HG03432 (cell line): ENCODE data around the gene NEK10.
"Not testable (repeated sequence)": the region's sequence is repeated elsewhere in the genome, so short reads cannot be mapped to it uniquely, and the experiment has no call there.

Experiments
- ATAC-seq: cut with Tn5 transposase; IDR thresholded peaks from one replicate; pipeline ENCODE4 v1.9.1; 2021; ENCODE audit warnings: mild to moderate bottlenecking, moderate library complexity; ENCODE audit not compliant: unreplicated experiment

Gene NEK10

GRCh38 chr3:27368831-27369607, at the start of gene NEK10:
Gene NEK10, minus strand, starts transcription at chr3:27369383. Its CDS starts 16,501 bp downstream, at chr3:27352882.
- peak; percentile 100 for ATAC-seq

- ATAC-seq: no peak
Measured at GRCh38 chr3:27415202-27415601, 46.0 kb upstream of the NEK10 start.

- ATAC-seq: peak; percentile 89
Measured at GRCh38 chr3:27392950-27393679, 23.9 kb upstream of the NEK10 start.

- ATAC-seq: not testable (repeated sequence)
Measured at GRCh38 chr3:27392414-27392813, 23.2 kb upstream of the NEK10 start.

GRCh38 chr3:27391796-27392195, 22.6 kb upstream of the NEK10 start:
- no peak for ATAC-seq

GRCh38 chr3:27387625-27388024, 18.4 kb upstream of the NEK10 start:
- no peak for ATAC-seq

GRCh38 chr3:27385504-27385903, 16.3 kb upstream of the NEK10 start:
- no peak for ATAC-seq

GRCh38 chr3:27384191-27384590, 15.0 kb upstream of the NEK10 start:
- ATAC-seq: no peak

GRCh38 chr3:27380433-27381357, 11.5 kb upstream of the NEK10 start:
- no peak for ATAC-seq

GRCh38 chr3:27378331-27378730, 9.1 kb upstream of the NEK10 start:
- ATAC-seq: no peak

GRCh38 chr3:27376109-27376772, 7.1 kb upstream of the NEK10 start:
- no peak for ATAC-seq

GRCh38 chr3:27366062-27366591, 3.1 kb downstream of the NEK10 start:
- no peak for ATAC-seq

- ATAC-seq: peak; percentile 68
Measured at GRCh38 chr3:27360113-27361078, 8.8 kb downstream of the NEK10 start.

- ATAC-seq: no peak
Measured at GRCh38 chr3:27358372-27358771, 10.8 kb downstream of the NEK10 start.

GRCh38 chr3:27357665-27358258, 11.4 kb downstream of the NEK10 start:
- ATAC-seq: peak; percentile 85

GRCh38 chr3:27356976-27357375, 12.2 kb downstream of the NEK10 start:
- no peak for ATAC-seq

- ATAC-seq: no peak
Measured at GRCh38 chr3:27354588-27355203, 14.5 kb downstream of the NEK10 start.

GRCh38 chr3:27354161-27354560, 15.0 kb downstream of the NEK10 start:
- ATAC-seq: no peak
